SIG-M5 treated with dmso at 0.1 percent for 504 hours (cell line): Measurements from ENCODE around the gene COL19A1.

Source experiments
- DNase-seq: peaks from one replicate; lab custom pipeline; 2025; ENCODE audit not compliant: unreplicated experiment; lab: John Stamatoyannopoulos, UW

Gene COL19A1

GRCh38 chr6:70164556-70164955 lies 298.2 kb downstream of the COL19A1 start:
- no peak for DNase-seq

GRCh38 chr6:70166088-70166958 lies 300.0 kb downstream of the COL19A1 start:
- no peak for DNase-seq

- no peak for DNase-seq
Observed at GRCh38 chr6:70168681-70169377, 302.5 kb downstream of the COL19A1 start.

GRCh38 chr6:70171236-70171635 lies 304.9 kb downstream of the COL19A1 start:
- DNase-seq: no peak

- DNase-seq: no peak
Observed at GRCh38 chr6:70172252-70172651, 305.9 kb downstream of the COL19A1 start.

GRCh38 chr6:70175770-70176169 lies 309.4 kb downstream of the COL19A1 start:
- no peak for DNase-seq

- no peak for DNase-seq
Observed at GRCh38 chr6:70176842-70177550, 310.6 kb downstream of the COL19A1 start.

- no peak for DNase-seq
Observed at GRCh38 chr6:70180183-70180900, 314.0 kb downstream of the COL19A1 start.

- DNase-seq: no peak
Observed at GRCh38 chr6:70180901-70181599, 314.7 kb downstream of the COL19A1 start.

- DNase-seq: no peak
Observed at GRCh38 chr6:70183538-70183937, 317.2 kb downstream of the COL19A1 start.

- DNase-seq: no peak
Observed at GRCh38 chr6:70184723-70185122, 318.4 kb downstream of the COL19A1 start.

- DNase-seq: no peak
Observed at GRCh38 chr6:70186461-70186860, 320.1 kb downstream of the COL19A1 start.

- DNase-seq: no peak
Observed at GRCh38 chr6:70188202-70188601, 321.8 kb downstream of the COL19A1 start.

- no peak for DNase-seq
Observed at GRCh38 chr6:70194421-70194820, 328.1 kb downstream of the COL19A1 start.

GRCh38 chr6:70196531-70196930 lies 330.2 kb downstream of the COL19A1 start:
- no peak for DNase-seq

GRCh38 chr6:70198785-70199184 lies 332.4 kb downstream of the COL19A1 start:
- DNase-seq: no peak

GRCh38 chr6:70208235-70208790 lies 342.0 kb downstream of the COL19A1 start:
- no peak for DNase-seq

GRCh38 chr6:70210462-70210861 lies 344.1 kb downstream of the COL19A1 start:
- DNase-seq: peak; percentile 0

- no peak for DNase-seq
Observed at GRCh38 chr6:70215460-70216108, 349.2 kb downstream of the COL19A1 start.

GRCh38 chr6:70216767-70217166 lies 350.4 kb downstream of the COL19A1 start:
- DNase-seq: no peak
